ENCODE data around the gene ADTRP.

ADTRP gene

GRCh38 chr6:11813606-11814005 lies 35.0 kb upstream of the ADTRP start:
- no peaks in the 10 kb centered on the region for H3K36me3 ChIP-seq (ENCODE audit: control insufficient read depth, insufficient read depth, low read length)
- no peaks in the 10 kb centered on the region for H3K9me3 ChIP-seq (ENCODE audit: control insufficient read depth, low read length)
- no peaks in the 10 kb centered on the region for H3K4me1 ChIP-seq (ENCODE audit: control insufficient read depth, insufficient read depth, low read length, poor library complexity, severe bottlenecking)
- H3K4me3 ChIP-seq (ENCODE audit: insufficient read depth, low read depth, low read length, poor library complexity, severe bottlenecking): no peak overlapping the region
- H3K27me3 ChIP-seq (replicated peaks; ENCODE audit: control insufficient read depth, insufficient read depth, low read length, poor library complexity, severe bottlenecking): no peaks in the 10 kb centered on the region
- no peak overlapping the region for H3K27ac ChIP-seq (ENCODE audit: insufficient read depth, low read length, poor library complexity, severe bottlenecking)
- DNase-seq: no peak

GRCh38 chr6:11812951-11813350 lies 34.3 kb upstream of the ADTRP start:
- H3K27me3 ChIP-seq (replicated peaks; ENCODE audit: control insufficient read depth, insufficient read depth, low read length, poor library complexity, severe bottlenecking): no peaks in the 10 kb centered on the region
- H3K4me3 ChIP-seq (ENCODE audit: insufficient read depth, low read depth, low read length, poor library complexity, severe bottlenecking): no peak overlapping the region
- no peak for DNase-seq
- no peaks in the 10 kb centered on the region for H3K36me3 ChIP-seq (ENCODE audit: control insufficient read depth, insufficient read depth, low read length)
- no peaks in the 10 kb centered on the region for H3K4me1 ChIP-seq (ENCODE audit: control insufficient read depth, insufficient read depth, low read length, poor library complexity, severe bottlenecking)
- H3K27ac ChIP-seq (ENCODE audit: insufficient read depth, low read length, poor library complexity, severe bottlenecking): no peak overlapping the region
- H3K9me3 ChIP-seq (ENCODE audit: control insufficient read depth, low read length): no peaks in the 10 kb centered on the region

GRCh38 chr6:11812439-11812838 lies 33.8 kb upstream of the ADTRP start:
- H3K36me3 ChIP-seq (ENCODE audit: control insufficient read depth, insufficient read depth, low read length): no peaks in the 10 kb centered on the region
- no peaks in the 10 kb centered on the region for H3K9me3 ChIP-seq (ENCODE audit: control insufficient read depth, low read length)
- DNase-seq: no peak
- no peak overlapping the region for H3K4me3 ChIP-seq (ENCODE audit: insufficient read depth, low read depth, low read length, poor library complexity, severe bottlenecking)
- no peaks in the 10 kb centered on the region for H3K4me1 ChIP-seq (ENCODE audit: control insufficient read depth, insufficient read depth, low read length, poor library complexity, severe bottlenecking)
- no peak overlapping the region for H3K27ac ChIP-seq (ENCODE audit: insufficient read depth, low read length, poor library complexity, severe bottlenecking)
- no peaks in the 10 kb centered on the region for H3K27me3 ChIP-seq (replicated peaks; ENCODE audit: control insufficient read depth, insufficient read depth, low read length, poor library complexity, severe bottlenecking)

GRCh38 chr6:11811644-11812264 lies 33.2 kb upstream of the ADTRP start:
- Histone ChIP-seq H3K9me3 (ENCODE audit: control insufficient read depth, low read length) (no peaks in the 10 kb centered on the region), H3K4me1 (ENCODE audit: control insufficient read depth, insufficient read depth, low read length, poor library complexity, severe bottlenecking) (no peaks in the 10 kb centered on the region)

GRCh38 chr6:11810854-11811643 lies 32.4 kb upstream of the ADTRP start:
- no peaks in the 10 kb centered on the region for H3K27me3 ChIP-seq (replicated peaks; ENCODE audit: control insufficient read depth, insufficient read depth, low read length, poor library complexity, severe bottlenecking)
- no peaks in the 10 kb centered on the region for H3K9me3 ChIP-seq (ENCODE audit: control insufficient read depth, low read length)
- no peaks in the 10 kb centered on the region for H3K36me3 ChIP-seq (ENCODE audit: control insufficient read depth, insufficient read depth, low read length)
- DNase-seq: no peak
- H3K27ac ChIP-seq (ENCODE audit: insufficient read depth, low read length, poor library complexity, severe bottlenecking): no peak overlapping the region
- H3K4me1 ChIP-seq (ENCODE audit: control insufficient read depth, insufficient read depth, low read length, poor library complexity, severe bottlenecking): no peaks in the 10 kb centered on the region
- no peak overlapping the region for H3K4me3 ChIP-seq (ENCODE audit: insufficient read depth, low read depth, low read length, poor library complexity, severe bottlenecking)

More at GRCh38 chr6:11811644-11812264, 33.2 kb upstream of the ADTRP start:
- no peak overlapping the region for H3K4me3 ChIP-seq (ENCODE audit: insufficient read depth, low read depth, low read length, poor library complexity, severe bottlenecking)
- H3K27ac ChIP-seq (ENCODE audit: insufficient read depth, low read length, poor library complexity, severe bottlenecking): no peak overlapping the region
- H3K36me3 ChIP-seq (ENCODE audit: control insufficient read depth, insufficient read depth, low read length): no peaks in the 10 kb centered on the region
- H3K27me3 ChIP-seq (replicated peaks; ENCODE audit: control insufficient read depth, insufficient read depth, low read length, poor library complexity, severe bottlenecking): no peaks in the 10 kb centered on the region
- no peak for DNase-seq

GRCh38 chr6:11810039-11810541 lies 31.5 kb upstream of the ADTRP start:
- H3K27ac ChIP-seq (ENCODE audit: insufficient read depth, low read length, poor library complexity, severe bottlenecking): no peak overlapping the region
- H3K4me1 ChIP-seq (ENCODE audit: control insufficient read depth, insufficient read depth, low read length, poor library complexity, severe bottlenecking): no peaks in the 10 kb centered on the region

GRCh38 chr6:11808054-11808453 lies 29.5 kb upstream of the ADTRP start:
- no peak for DNase-seq
- Histone ChIP-seq H3K9me3 (ENCODE audit: control insufficient read depth, low read length) (no peaks in the 10 kb centered on the region), H3K36me3 (ENCODE audit: control insufficient read depth, insufficient read depth, low read length) (no peaks in the 10 kb centered on the region), H3K4me1 (ENCODE audit: control insufficient read depth, insufficient read depth, low read length, poor library complexity, severe bottlenecking) (no peaks in the 10 kb centered on the region), H3K27ac (ENCODE audit: insufficient read depth, low read length, poor library complexity, severe bottlenecking) (no peak overlapping the region), H3K27me3 (replicated peaks; ENCODE audit: control insufficient read depth, insufficient read depth, low read length, poor library complexity, severe bottlenecking) (no peaks in the 10 kb centered on the region), H3K4me3 (ENCODE audit: insufficient read depth, low read depth, low read length, poor library complexity, severe bottlenecking) (no peak overlapping the region)

More at GRCh38 chr6:11810039-11810541, 31.5 kb upstream of the ADTRP start:
- H3K36me3 ChIP-seq (ENCODE audit: control insufficient read depth, insufficient read depth, low read length): no peaks in the 10 kb centered on the region
- no peaks in the 10 kb centered on the region for H3K9me3 ChIP-seq (ENCODE audit: control insufficient read depth, low read length)
- no peak overlapping the region for H3K4me3 ChIP-seq (ENCODE audit: insufficient read depth, low read depth, low read length, poor library complexity, severe bottlenecking)
- no peaks in the 10 kb centered on the region for H3K27me3 ChIP-seq (replicated peaks; ENCODE audit: control insufficient read depth, insufficient read depth, low read length, poor library complexity, severe bottlenecking)
- no peak for DNase-seq

- no peak overlapping the region for H3K4me3 ChIP-seq (ENCODE audit: insufficient read depth, low read depth, low read length, poor library complexity, severe bottlenecking)
- no peaks in the 10 kb centered on the region for H3K9me3 ChIP-seq (ENCODE audit: control insufficient read depth, low read length)
- H3K27me3 ChIP-seq (replicated peaks; ENCODE audit: control insufficient read depth, insufficient read depth, low read length, poor library complexity, severe bottlenecking): no peaks in the 10 kb centered on the region
- no peaks in the 10 kb centered on the region for H3K36me3 ChIP-seq (ENCODE audit: control insufficient read depth, insufficient read depth, low read length)
- H3K27ac ChIP-seq (ENCODE audit: insufficient read depth, low read length, poor library complexity, severe bottlenecking): no peak overlapping the region
- H3K4me1 ChIP-seq (ENCODE audit: control insufficient read depth, insufficient read depth, low read length, poor library complexity, severe bottlenecking): no peaks in the 10 kb centered on the region
- no peak for DNase-seq
Observed at GRCh38 chr6:11806561-11807317, 28.1 kb upstream of the ADTRP start.

- Histone ChIP-seq H3K4me1 (ENCODE audit: control insufficient read depth, insufficient read depth, low read length, poor library complexity, severe bottlenecking) (no peaks in the 10 kb centered on the region), H3K4me3 (ENCODE audit: insufficient read depth, low read depth, low read length, poor library complexity, severe bottlenecking) (no peak overlapping the region), H3K9me3 (ENCODE audit: control insufficient read depth, low read length) (no peaks in the 10 kb centered on the region), H3K27ac (ENCODE audit: insufficient read depth, low read length, poor library complexity, severe bottlenecking) (no peak overlapping the region), H3K27me3 (replicated peaks; ENCODE audit: control insufficient read depth, insufficient read depth, low read length, poor library complexity, severe bottlenecking) (no peaks in the 10 kb centered on the region), H3K36me3 (ENCODE audit: control insufficient read depth, insufficient read depth, low read length) (no peaks in the 10 kb centered on the region)
- no peak for DNase-seq
Observed at GRCh38 chr6:11805259-11806053, 26.9 kb upstream of the ADTRP start.
